KG1 (cell line): Measurements from ENCODE around the gene NMT1.
"Not testable (repeated sequence)": the region's sequence is repeated elsewhere in the genome, so short reads cannot be mapped to it uniquely, and the experiment has no call there.

Experiments
- DNase-seq: peaks from one replicate; lab custom pipeline; 2025; lab: John Stamatoyannopoulos, UW

The NMT1 gene

GRCh38 chr17:45120558-45120957 is 59.4 kb downstream of the NMT1 start:
- no peak for DNase-seq

DNA sequence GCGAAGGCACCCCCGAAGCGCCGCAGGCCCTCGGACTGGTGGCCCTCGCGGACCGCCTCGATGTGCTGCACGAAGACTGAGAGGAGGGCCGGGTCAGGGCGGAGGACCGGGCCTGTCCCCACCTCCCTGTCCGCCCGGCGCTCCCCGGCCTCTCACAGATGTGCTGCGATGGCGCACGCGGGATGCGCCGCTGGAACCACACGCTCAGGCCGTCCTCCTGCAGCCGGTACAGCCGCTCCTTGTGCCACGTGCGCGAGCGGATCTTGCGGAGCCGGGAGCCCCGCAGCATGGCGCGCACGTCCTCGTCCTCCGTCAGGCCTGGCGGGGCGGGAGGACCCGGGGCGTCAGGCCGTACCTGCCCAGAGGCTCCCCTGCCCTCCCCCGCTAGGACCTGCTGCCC is 59.9 kb downstream of the NMT1 start:
- DNase-seq, result no peak

GRCh38 chr17:45123076-45123770 is 62.1 kb downstream of the NMT1 start:
- no peak for DNase-seq

DNA sequence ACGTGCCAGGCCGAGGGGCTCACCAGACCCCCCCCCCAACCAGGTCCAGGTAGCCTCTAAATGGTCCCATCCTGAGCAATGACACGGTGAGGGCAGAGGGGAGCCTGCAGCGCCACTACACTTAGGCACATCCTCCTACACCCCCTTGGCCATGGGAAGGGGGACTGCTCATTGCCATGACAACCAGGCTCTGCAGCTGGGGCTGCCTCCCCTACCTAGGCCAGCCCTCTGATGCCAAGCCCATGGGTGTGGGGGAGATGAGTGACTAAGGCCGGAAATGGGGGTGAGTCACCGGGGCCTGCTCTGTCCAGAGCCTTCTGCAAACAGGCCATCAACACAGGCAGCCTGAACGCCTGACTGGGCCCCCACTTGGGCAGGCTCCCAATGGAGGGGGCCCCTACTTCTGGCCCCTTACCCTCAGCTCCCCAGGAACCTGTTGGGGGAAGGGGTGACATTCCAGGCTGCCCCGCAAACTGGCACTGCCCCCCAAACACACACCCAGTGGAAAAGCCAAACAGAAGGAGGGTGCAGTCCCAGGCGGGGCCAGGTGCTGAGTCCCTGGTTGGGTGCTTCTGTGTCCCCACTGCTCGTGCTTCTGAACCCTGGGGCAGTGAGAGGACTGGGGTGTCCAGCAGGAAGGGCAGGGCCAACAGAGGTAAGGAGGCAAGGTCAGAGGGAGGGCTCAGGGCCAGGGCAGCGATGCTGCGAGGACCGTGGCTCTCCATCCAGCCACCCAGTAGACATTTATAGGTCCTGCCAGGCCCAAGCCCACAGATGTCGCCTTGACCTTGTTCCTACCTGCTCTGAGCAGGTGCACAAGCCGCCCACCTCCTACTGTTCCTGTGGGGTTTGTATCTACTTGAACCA is 63.0 kb downstream of the NMT1 start:
- DNase-seq, result peak; percentile 60

GRCh38 chr17:45124797-45125122 is 63.6 kb downstream of the NMT1 start:
- not testable (repeated sequence) for DNase-seq

DNA sequence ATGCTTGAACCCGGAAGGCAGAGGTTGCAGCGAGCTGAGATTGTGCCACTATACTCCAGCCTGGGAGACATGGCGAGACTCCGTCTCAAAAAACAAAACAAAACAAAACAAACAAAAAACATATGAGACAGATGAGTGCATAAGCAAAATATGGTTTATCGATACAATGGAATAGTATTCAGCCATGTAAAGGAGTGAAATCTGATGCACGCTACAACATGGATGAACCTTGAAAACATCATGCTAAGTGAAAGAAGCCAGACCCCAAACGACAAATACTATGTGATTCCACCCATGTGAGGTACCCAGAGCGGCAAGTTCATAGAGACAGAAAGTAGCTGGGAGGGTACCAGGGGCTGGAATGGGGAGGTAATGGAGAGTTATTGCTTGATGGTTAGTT is 64.4 kb downstream of the NMT1 start:
- no peak for DNase-seq

- DNase-seq, result no peak
Observed at GRCh38 chr17:45127207-45127547, 66.1 kb downstream of the NMT1 start.

DNA sequence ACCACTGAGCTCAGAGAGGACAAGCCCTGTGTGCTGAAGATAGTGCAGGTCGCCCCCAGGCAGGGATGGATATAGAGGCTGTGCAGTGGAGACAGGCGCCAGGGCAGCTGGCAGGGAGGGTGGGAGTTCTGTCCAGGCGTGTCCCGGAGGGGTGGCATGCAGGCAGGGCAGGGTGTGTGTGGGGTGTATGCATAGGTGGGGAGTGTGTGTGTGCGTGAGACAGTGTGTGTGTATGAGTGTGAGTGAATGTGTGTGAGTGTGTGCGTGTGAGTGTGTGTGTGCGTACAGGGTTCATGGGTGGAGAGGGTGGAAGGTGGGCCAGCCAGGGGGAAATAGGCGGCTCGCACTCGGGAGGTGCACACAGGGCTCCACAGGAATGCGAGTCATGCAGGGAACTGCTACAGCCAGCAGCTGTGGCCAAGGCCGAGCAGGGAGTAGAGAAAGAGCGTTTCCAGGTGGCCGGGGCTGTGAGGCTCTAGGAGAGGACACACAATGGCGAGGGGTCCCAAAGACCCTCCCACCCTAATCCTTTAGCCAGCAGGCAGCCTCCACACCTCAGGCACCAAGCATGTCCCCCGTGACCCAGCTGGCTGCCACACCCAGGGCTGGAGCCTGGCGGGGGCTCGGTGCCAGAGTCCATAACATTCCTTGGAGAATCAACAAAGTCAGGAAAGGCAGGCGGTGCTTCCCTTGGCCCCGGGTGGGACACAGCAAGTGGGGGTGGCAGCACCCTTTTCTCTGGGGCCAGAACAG is 66.6 kb downstream of the NMT1 start:
- no peak for DNase-seq

GRCh38 chr17:45128331-45128730 is 67.2 kb downstream of the NMT1 start:
- no peak for DNase-seq

DNA sequence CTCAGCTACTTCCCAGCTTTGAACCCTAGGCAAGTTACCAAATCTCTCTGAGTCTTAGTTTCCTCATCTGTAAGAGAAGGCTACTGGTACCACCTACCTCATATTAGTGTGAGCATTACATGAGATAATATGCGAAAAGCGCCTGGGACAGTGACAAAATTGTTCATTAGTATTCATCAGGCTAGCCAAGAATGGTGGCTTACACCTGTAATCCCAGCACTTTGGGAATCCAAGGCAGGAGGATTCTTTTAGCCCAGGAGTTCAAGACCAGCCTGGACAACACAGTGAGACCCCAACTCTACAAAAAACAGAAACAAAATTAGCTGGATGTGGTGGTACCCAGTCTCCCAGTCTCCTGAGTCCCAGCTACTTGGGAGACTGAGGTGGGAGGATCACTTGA is 67.9 kb downstream of the NMT1 start:
- no peak for DNase-seq

DNA sequence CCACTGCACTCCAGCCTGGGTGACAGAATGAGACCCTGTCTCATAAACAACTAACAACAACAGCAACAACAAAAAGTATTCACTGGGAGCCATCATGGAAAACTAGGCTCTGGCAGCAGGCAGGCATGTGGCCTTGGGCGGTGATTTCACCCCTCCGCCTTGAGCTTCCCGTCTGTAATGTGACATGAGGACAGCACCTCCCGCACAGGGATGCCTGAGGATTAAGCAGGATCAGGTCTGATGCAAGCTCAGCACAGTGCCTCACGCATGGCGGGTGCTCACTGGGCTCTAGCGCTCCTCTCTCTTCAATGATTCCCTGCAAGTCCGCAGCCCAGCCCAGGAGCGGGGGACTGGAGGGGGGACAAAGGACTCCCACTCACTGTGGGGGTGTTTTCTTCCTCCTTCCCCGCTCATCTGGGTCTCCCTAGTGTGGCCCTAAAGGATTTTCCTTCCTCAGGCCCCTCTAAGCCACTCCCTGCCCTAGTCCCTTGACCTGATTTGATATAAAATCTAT is 68.4 kb downstream of the NMT1 start:
- no peak for DNase-seq

DNA sequence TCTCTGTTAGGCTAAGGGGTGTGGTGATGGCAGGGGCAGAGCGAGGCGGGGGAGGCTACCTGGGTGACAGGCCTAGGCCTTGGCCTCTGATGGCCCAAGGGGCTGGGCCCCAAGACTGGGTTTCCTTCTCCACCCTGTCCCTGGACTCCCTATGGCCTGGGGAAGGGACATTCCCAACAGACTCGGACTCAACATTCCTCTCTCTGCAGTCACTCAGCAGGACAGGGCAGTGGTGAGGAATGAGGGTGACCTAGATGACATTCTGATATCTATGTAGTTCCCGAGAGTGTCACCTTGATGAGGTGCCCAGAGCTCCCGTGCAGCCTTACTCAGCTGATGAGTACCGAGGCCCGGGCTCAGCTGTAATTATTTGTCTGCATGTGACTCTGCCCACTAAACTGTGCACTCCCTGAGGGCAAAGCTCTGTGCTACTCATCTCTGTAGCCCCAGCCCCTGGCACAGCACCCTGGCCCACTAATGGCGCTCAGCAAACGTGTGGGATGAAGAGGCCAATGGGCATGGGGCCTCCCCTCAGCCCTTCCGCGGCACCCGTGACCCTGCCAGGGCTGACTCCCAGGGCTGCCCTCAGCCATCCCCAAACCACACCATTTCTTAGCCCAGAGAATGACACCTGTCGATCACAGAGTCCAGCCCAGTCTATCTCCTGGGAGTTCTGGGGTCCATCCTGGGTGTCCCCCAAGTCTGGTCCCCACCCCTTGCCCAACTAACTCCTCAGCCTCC is 69.0 kb downstream of the NMT1 start:
- no peak for DNase-seq

DNA sequence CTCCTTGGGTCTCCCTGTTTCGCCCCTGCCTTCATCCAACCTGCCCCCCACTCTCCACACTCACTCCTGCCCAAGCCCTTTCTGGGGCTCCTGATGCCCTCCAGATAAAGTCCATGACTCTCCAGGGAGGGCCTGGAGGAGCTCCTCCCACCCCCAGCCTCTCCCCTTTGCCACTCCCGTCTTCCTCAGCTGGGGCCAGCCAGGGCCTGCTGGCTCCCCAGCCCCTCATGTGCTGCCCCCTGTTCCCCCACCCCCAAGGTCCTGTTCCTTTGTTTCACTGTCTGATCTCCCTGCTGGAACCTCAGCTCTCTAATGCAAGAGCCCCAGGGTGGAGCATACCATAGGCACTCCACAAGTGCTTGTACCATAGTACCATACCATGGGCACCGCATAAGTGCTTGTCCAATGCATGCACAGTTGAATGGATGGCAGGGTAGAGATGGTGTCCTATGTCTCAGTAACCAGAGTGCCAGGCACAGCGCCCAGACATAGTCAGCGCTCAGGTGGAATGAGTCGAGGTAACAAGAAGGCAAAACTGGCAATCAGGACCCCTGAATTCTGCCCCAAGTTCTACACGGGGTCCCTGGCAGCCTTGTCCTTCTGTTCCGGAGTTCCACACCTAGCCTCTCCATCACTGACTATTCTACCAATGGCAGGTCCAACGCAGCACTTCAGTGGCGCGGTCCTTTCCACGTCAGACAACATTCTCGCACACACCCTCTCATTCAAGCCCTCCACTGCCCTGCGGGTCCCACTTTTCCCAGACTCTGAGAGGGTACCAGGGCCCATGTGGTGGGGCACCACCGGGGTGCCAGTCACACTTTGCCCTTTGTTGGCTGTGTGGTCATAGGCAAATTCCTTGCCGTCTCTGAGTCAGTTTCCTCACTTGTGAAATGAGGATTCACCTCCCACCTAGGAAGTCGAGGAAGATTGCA is 69.8 kb downstream of the NMT1 start:
- no peak for DNase-seq

- DNase-seq, result no peak
Observed at GRCh38 chr17:45131616-45132319, 70.7 kb downstream of the NMT1 start.

- DNase-seq, result no peak
Observed at GRCh38 chr17:45132320-45132571, 71.1 kb downstream of the NMT1 start, which contains the start of gene PLCD3. TSS of gene PLCD3 (minus strand) at chr17:45132515. CDS start at chr17:45132410, 105 bp downstream.

- DNase-seq, result peak; percentile 71
Observed at GRCh38 chr17:45132572-45133463, 71.7 kb downstream of the NMT1 start.

DNA sequence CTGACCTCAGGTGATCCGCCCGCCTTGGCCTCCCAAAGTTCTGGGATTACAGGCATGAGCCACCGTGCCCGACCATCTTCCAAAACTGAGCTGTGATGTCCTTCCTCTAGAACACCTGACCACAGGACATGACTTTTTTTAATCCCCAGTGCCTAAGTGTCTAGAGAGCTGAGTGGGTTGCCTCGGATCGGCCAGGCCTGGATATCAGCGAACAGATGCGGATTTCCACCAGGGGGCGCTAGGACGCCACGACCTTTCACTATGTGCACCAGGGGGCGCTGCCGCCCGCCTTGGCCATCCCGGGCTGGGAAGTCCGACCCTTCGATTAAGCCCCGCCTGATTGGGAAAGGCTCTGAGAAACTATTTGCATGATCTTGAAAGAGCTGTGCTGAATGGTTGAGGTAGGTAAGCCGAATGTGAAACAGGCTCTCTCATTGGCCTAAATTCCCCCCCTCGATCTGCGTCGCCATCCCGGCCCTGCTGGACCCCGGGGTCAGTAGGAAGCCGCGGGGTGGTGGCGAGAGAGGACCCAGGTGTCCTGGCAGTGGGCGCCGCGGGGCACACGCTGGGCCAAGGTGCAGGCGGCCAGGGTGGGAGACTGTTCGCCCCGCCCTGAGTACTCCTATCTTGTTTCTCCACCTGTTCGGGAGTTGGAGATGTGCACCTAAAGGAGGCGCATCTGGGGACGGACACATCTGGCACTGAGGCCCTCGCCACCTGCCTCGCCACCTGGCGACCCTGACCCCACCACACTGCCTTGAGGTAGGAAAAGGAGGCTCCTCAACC is 74.3 kb downstream of the NMT1 start, which contains the start of gene ACBD4:
TSS of gene ACBD4 (plus strand) at position 496 of the 786 bp plus-strand sequence. CDS start 458 bp downstream, outside the sequence.
- DNase-seq, result peak; percentile 98
